GM23338 (cell line): ENCODE data around the gene EPM2AIP1. TPM values are rescaled to one million over a fixed set of nuclear protein-coding genes. Genes with fewer than 3 reads are reported as not detected.

Experiments used
- ATAC-seq: fragments of 200-7000 bp; cut with Tn5 transposase; 3 replicates; pipeline ENCODE4 v1.9.1; 2020
- DNase-seq: peaks from one replicate; pipeline ENCODE4 v3.0.0-alpha.2; 2015; ENCODE audit warnings: low spot score
- H2AFZ ChIP-seq: fragments of 200-600 bp; sonication (generic); 2 replicates; pipeline ENCODE4 v1.8.0; 2016; ENCODE audit warnings: antibody characterized with exemption, mild to moderate bottlenecking, moderate library complexity
- H3F3A ChIP-seq: fragments of 200-600 bp; sonication (generic); replicated peaks from 2 replicates; pipeline ENCODE4 v1.8.0; 2017; ENCODE audit warnings: antibody characterized with exemption, mixed run types, low read depth
- H3K27ac ChIP-seq: fragments of 200-600 bp; sonication (generic); 2 replicates; pipeline ENCODE4 v1.6.1; 2016; ENCODE audit warnings: low read depth
- H3K27me3 ChIP-seq: fragments of 200-600 bp; sonication (generic); 2 replicates; pipeline ENCODE4 v1.8.0; 2016; ENCODE audit warnings: mild to moderate bottlenecking, mixed run types, moderate library complexity; ENCODE audit not compliant: insufficient read depth
- H3K36me3 ChIP-seq: fragments of 200-600 bp; sonication (generic); 2 replicates; pipeline ENCODE4 v1.8.0; 2016; ENCODE audit warnings: mild to moderate bottlenecking; ENCODE audit not compliant: insufficient read depth
- H3K4me1 ChIP-seq: fragments of 200-600 bp; sonication (generic); 2 replicates; pipeline ENCODE4 v1.8.0; 2016; ENCODE audit warnings: mild to moderate bottlenecking, moderate library complexity; ENCODE audit not compliant: insufficient read depth
- H3K4me2 ChIP-seq: fragments of 200-600 bp; sonication (generic); 2 replicates; pipeline ENCODE4 v1.7.1; 2017; ENCODE audit warnings: mixed run types
- H3K4me3 ChIP-seq: fragments of 200-600 bp; sonication (generic); 2 replicates; pipeline ENCODE4 v1.6.1; 2016; ENCODE audit warnings: mixed run types
- H3K79me2 ChIP-seq: fragments of 200-600 bp; sonication (generic); replicated peaks from 2 replicates; pipeline ENCODE4 v1.8.0; 2017; ENCODE audit warnings: mild to moderate bottlenecking; ENCODE audit not compliant: insufficient read depth
- H3K9me2 ChIP-seq: fragments of 200-600 bp; sonication (generic); 2 replicates; pipeline ENCODE4 v1.8.0; 2017; ENCODE audit not compliant: insufficient read depth
- H4K20me1 ChIP-seq: fragments of 200-600 bp; sonication (generic); replicated peaks from 2 replicates; pipeline ENCODE4 v1.8.0; 2017; ENCODE audit warnings: mild to moderate bottlenecking; ENCODE audit not compliant: insufficient read depth
- H3K27ac Mint-ChIP-seq: 2 replicates; pipeline ENCODE4 v1.8.0; 2020; ENCODE audit warnings: inconsistent platforms, mild to moderate bottlenecking, moderate library complexity, mixed read lengths
- H3K27me3 Mint-ChIP-seq: 3 replicates; pipeline ENCODE4 v1.8.0; 2022; ENCODE audit warnings: low read depth, mild to moderate bottlenecking, moderate library complexity, mixed read lengths, inconsistent platforms; ENCODE audit not compliant: insufficient read depth, poor library complexity
- H3K36me3 Mint-ChIP-seq: 3 replicates; pipeline ENCODE4 v1.8.0; 2021; ENCODE audit warnings: low read depth, mild to moderate bottlenecking, inconsistent platforms, moderate library complexity, mixed read lengths
- H3K4me1 Mint-ChIP-seq: 3 replicates; pipeline ENCODE4 v1.8.0; 2020; ENCODE audit warnings: mild to moderate bottlenecking, inconsistent platforms, mixed read lengths
- H3K4me3 Mint-ChIP-seq: 3 replicates; pipeline ENCODE4 v1.8.0; 2021; ENCODE audit warnings: moderate library complexity, mild to moderate bottlenecking, inconsistent platforms, mixed read lengths
- H3K9me3 Mint-ChIP-seq: 3 replicates; pipeline ENCODE4 v1.8.0; 2020; ENCODE audit warnings: moderate library complexity, mild to moderate bottlenecking, inconsistent platforms, mixed read lengths
- EZH2phosphoT487 ChIP-seq: fragments of 200-600 bp; sonication (generic); IDR thresholded peaks from one replicate; pipeline ENCODE4 v1.8.1; 2018; ENCODE audit warnings: antibody characterized with exemption; ENCODE audit not compliant: unreplicated experiment
- JUNB ChIP-seq: IDR thresholded peaks from one replicate; pipeline ENCODE4 v1.6.1; 2016; ENCODE audit warnings: antibody characterized with exemption; ENCODE audit not compliant: unreplicated experiment
- NANOG ChIP-seq: IDR thresholded peaks from 2 replicates; pipeline ENCODE4 v1.6.1; 2016; ENCODE audit warnings: antibody characterized with exemption, borderline replicate concordance
- POLR2AphosphoS5 ChIP-seq: IDR thresholded peaks from 2 replicates; pipeline ENCODE4 v1.6.1; 2016; ENCODE audit warnings: antibody characterized with exemption, low read depth
- STAT1 ChIP-seq: IDR thresholded peaks from one replicate; pipeline ENCODE4 v1.6.1; 2016; ENCODE audit warnings: antibody characterized with exemption; ENCODE audit not compliant: unreplicated experiment
- polyA plus RNA-seq: library from polyadenylated mRNA; unstranded; fragments of >200 nt; fragmentation: Nextera tagmentation; extraction: Ambion mirVana; gene quantifications from 2 replicates; pipeline ENCODE4 v1.2.1, GENCODE V29; 2016
- total RNA-seq: library from RNA; depleted of rRNA; stranded (reverse); fragments of >200 nt; shearing (Covaris generic); gene quantifications from 2 replicates; pipeline ENCODE4 v1.2.3, GENCODE V29; 2014
- TF ChIP-seq, protein P1 (sequence below): fragments of 250-450 bp; sonication (Bioruptor Pico); IDR thresholded peaks from 2 replicates; pipeline ENCODE4 v1.5.0; 2020; ENCODE audit warnings: mild to moderate bottlenecking, moderate library complexity
- TF ChIP-seq, protein P2 (sequence below), 2 experiments: fragments of 200-600 bp in 1 of 2; sonication (generic) in 1 of 2; conservative IDR thresholded peaks; 2 replicates each; pipeline versions ENCODE4 v1.5.1 to v1.6.1; 2016 to 2017; ENCODE audit warnings: antibody characterized with exemption in 2 of 2, low read depth in 2 of 2, mild to moderate bottlenecking in 2 of 2, moderate library complexity in 1 of 2

EPM2AIP1 gene
- total and polyA plus RNA-seq, 2 experiments from 2014 or later: 7.2 to 10.6 TPM

DNA sequence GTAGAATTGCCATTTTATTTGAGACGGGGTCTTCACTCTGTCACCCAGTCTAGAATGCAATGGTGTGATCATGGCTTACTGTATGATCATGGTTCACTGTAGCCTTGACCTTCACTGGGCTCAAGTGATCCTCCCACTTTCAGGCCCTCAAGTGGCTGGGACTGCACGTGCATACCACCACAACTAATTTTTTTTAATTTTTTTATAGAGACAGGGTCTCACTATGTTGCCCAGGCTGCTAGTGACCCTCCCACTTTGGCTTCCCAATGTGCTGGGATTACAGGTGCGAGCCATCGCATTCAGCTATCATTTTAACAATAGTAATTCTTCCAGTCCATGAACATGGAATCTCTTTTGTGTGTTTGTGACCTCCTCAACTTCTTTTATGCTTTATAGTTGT is 11.9 kb downstream of the EPM2AIP1 start (continued):
- TF ChIP-seq, protein P1, sequence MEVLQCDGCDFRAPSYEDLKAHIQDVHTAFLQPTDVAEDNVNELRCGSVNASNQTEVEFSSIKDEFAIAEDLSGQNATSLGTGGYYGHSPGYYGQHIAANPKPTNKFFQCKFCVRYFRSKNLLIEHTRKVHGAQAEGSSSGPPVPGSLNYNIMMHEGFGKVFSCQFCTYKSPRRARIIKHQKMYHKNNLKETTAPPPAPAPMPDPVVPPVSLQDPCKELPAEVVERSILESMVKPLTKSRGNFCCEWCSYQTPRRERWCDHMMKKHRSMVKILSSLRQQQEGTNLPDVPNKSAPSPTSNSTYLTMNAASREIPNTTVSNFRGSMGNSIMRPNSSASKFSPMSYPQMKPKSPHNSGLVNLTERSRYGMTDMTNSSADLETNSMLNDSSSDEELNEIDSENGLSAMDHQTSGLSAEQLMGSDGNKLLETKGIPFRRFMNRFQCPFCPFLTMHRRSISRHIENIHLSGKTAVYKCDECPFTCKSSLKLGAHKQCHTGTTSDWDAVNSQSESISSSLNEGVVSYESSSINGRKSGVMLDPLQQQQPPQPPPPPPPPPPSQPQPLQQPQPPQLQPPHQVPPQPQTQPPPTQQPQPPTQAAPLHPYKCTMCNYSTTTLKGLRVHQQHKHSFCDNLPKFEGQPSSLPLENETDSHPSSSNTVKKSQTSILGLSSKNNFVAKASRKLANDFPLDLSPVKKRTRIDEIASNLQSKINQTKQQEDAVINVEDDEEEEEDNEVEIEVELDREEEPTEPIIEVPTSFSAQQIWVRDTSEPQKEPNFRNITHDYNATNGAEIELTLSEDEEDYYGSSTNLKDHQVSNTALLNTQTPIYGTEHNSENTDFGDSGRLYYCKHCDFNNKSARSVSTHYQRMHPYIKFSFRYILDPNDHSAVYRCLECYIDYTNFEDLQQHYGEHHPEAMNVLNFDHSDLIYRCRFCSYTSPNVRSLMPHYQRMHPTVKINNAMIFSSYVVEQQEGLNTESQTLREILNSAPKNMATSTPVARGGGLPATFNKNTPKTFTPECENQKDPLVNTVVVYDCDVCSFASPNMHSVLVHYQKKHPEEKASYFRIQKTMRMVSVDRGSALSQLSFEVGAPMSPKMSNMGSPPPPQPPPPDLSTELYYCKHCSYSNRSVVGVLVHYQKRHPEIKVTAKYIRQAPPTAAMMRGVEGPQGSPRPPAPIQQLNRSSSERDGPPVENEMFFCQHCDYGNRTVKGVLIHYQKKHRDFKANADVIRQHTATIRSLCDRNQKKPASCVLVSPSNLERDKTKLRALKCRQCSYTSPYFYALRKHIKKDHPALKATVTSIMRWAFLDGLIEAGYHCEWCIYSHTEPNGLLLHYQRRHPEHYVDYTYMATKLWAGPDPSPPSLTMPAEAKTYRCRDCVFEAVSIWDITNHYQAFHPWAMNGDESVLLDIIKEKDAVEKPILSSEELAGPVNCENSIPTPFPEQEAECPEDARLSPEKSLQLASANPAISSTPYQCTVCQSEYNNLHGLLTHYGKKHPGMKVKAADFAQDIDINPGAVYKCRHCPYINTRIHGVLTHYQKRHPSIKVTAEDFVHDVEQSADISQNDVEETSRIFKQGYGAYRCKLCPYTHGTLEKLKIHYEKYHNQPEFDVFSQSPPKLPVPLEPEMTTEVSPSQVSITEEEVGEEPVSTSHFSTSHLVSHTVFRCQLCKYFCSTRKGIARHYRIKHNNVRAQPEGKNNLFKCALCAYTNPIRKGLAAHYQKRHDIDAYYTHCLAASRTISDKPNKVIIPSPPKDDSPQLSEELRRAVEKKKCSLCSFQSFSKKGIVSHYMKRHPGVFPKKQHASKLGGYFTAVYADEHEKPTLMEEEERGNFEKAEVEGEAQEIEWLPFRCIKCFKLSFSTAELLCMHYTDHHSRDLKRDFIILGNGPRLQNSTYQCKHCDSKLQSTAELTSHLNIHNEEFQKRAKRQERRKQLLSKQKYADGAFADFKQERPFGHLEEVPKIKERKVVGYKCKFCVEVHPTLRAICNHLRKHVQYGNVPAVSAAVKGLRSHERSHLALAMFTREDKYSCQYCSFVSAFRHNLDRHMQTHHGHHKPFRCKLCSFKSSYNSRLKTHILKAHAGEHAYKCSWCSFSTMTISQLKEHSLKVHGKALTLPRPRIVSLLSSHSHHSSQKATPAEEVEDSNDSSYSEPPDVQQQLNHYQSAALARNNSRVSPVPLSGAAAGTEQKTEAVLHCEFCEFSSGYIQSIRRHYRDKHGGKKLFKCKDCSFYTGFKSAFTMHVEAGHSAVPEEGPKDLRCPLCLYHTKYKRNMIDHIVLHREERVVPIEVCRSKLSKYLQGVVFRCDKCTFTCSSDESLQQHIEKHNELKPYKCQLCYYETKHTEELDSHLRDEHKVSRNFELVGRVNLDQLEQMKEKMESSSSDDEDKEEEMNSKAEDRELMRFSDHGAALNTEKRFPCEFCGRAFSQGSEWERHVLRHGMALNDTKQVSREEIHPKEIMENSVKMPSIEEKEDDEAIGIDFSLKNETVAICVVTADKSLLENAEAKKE: no peak

DNA sequence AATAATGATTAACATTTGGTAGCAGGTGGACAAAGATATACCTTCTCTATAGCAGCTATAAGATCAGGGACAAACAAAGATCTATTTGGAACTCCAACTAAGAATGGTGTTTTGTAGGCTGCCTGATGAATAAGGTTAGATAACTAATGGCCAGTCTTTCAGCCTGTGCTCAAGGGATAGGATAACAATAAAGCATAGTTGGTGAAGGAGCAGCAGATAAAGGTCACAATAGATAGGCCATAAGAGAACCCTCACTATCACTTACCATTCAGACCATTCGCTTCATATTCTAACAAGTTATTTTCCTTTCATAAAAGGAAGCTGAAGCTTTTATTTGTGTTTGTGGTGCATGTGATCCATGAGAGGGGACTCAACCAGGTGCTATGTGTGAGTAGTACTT is 19.8 kb downstream of the EPM2AIP1 start:
- Mint-ChIP-seq H3K27me3 (peaks cover 8% of the 10 kb centered on the region), H3K4me3 (no peak overlapping the region), H3K36me3 (no peaks in the 10 kb centered on the region), H3K9me3 (peaks cover 8% of the 10 kb centered on the region; the same call in 2 of the 3 replicates), H3K27ac (no peak overlapping the region), H3K4me1 (peaks cover 17% of the 10 kb centered on the region)
- no peak overlapping the region for H3K4me3 ChIP-seq
- no peak for ATAC-seq
- H3K27ac ChIP-seq: no peak overlapping the region
- peaks cover 7% of the 10 kb centered on the region for H3K4me1 ChIP-seq
- H3K9me2 ChIP-seq: no peaks in the 10 kb centered on the region
- H3K27me3 ChIP-seq: no peaks in the 10 kb centered on the region
- H3K36me3 ChIP-seq: no peaks in the 10 kb centered on the region
- no peaks in the 10 kb centered on the region for H3F3A ChIP-seq
- no peak overlapping the region for H3K4me2 ChIP-seq
- no peaks in the 10 kb centered on the region for H3K79me2 ChIP-seq
- H4K20me1 ChIP-seq: no peaks in the 10 kb centered on the region
- DNase-seq: no peak
- no peak overlapping the region for H2AFZ ChIP-seq
- TF ChIP-seq, protein P1: no peak
- TF ChIP-seq STAT1 (no peak), POLR2AphosphoS5 (no peak), NANOG (no peak), JUNB (no peak), EZH2phosphoT487 (no peak)
- TF ChIP-seq, protein P2, sequence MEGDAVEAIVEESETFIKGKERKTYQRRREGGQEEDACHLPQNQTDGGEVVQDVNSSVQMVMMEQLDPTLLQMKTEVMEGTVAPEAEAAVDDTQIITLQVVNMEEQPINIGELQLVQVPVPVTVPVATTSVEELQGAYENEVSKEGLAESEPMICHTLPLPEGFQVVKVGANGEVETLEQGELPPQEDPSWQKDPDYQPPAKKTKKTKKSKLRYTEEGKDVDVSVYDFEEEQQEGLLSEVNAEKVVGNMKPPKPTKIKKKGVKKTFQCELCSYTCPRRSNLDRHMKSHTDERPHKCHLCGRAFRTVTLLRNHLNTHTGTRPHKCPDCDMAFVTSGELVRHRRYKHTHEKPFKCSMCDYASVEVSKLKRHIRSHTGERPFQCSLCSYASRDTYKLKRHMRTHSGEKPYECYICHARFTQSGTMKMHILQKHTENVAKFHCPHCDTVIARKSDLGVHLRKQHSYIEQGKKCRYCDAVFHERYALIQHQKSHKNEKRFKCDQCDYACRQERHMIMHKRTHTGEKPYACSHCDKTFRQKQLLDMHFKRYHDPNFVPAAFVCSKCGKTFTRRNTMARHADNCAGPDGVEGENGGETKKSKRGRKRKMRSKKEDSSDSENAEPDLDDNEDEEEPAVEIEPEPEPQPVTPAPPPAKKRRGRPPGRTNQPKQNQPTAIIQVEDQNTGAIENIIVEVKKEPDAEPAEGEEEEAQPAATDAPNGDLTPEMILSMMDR (conservative IDR thresholded peaks at IDR 0.05; ENCODE audit: low read depth in 2 of 2): no peak
